H9 (cell line): ENCODE data around the gene FTH1. TPM values are rescaled to one million over a fixed set of nuclear protein-coding genes. Genes with fewer than 3 reads are reported as not detected.

Experiments used
- DNase-seq: peaks from one replicate; pipeline ENCODE4 v3.0.0-alpha.2; 2017
- H2AFZ ChIP-seq: one replicate; pipeline ENCODE4 v1.6.1; 2013; ENCODE audit warnings: mild to moderate bottlenecking, low read length, control low read depth, moderate library complexity
- H2AK5ac ChIP-seq: 2 replicates; pipeline ENCODE4 v1.6.1; 2013; ENCODE audit warnings: low read length, control low read depth, mixed read lengths; ENCODE audit not compliant: insufficient read length
- H2BK120ac ChIP-seq: one replicate; pipeline ENCODE4 v1.6.1; 2013; ENCODE audit warnings: low read depth, mild to moderate bottlenecking, low read length, control low read depth, inconsistent platforms; ENCODE audit not compliant: poor library complexity, severe bottlenecking
- H2BK12ac ChIP-seq: 2 replicates; pipeline ENCODE4 v1.6.1; 2013; ENCODE audit warnings: low read length, control low read depth, mixed read lengths, low read depth; ENCODE audit not compliant: insufficient read length
- H2BK15ac ChIP-seq: 2 replicates; pipeline ENCODE4 v1.6.1; 2013; ENCODE audit warnings: low read depth, low read length, control low read depth
- H2BK20ac ChIP-seq: one replicate; pipeline ENCODE4 v1.6.1; 2013; ENCODE audit warnings: low read depth, mild to moderate bottlenecking, low read length, control low read depth, inconsistent platforms; ENCODE audit not compliant: poor library complexity, severe bottlenecking
- H2BK5ac ChIP-seq: 2 replicates; pipeline ENCODE4 v1.6.1; 2013; ENCODE audit warnings: low read length, control low read depth, mixed read lengths; ENCODE audit not compliant: insufficient read length
- H3K14ac ChIP-seq: 2 replicates; pipeline ENCODE4 v1.6.1; 2013; ENCODE audit warnings: low read length, control low read depth; ENCODE audit not compliant: insufficient read depth
- H3K18ac ChIP-seq: 2 replicates; pipeline ENCODE4 v1.6.1; 2013; ENCODE audit warnings: low read depth, mild to moderate bottlenecking, mixed read lengths, low read length, control low read depth; ENCODE audit not compliant: insufficient read length
- H3K23ac ChIP-seq: 2 replicates; pipeline ENCODE4 v1.6.1; 2013; ENCODE audit warnings: low read length, control low read depth, mixed read lengths, low read depth; ENCODE audit not compliant: insufficient read length
- H3K23me2 ChIP-seq: 2 replicates; pipeline ENCODE4 v1.6.1; 2013; ENCODE audit warnings: low read depth, mild to moderate bottlenecking, mixed read lengths, low read length, control low read depth; ENCODE audit not compliant: insufficient read length, poor library complexity, severe bottlenecking
- H3K27ac ChIP-seq: 2 replicates; pipeline ENCODE4 v1.5.1; 2013; ENCODE audit warnings: low read length, control low read depth, mixed read lengths, low read depth; ENCODE audit not compliant: insufficient read length
- H3K27me3 ChIP-seq: 2 replicates; pipeline ENCODE4 v1.6.1; 2013; ENCODE audit warnings: low read length, control low read depth, inconsistent platforms; ENCODE audit not compliant: insufficient read depth
- H3K4ac ChIP-seq: 2 replicates; pipeline ENCODE4 v1.6.1; 2013; ENCODE audit warnings: low read depth, mild to moderate bottlenecking, control low read depth, inconsistent platforms, low read length, moderate library complexity
- H3K4me1 ChIP-seq: 2 replicates; pipeline ENCODE4 v1.6.1; 2013; ENCODE audit warnings: low read length, control low read depth, inconsistent platforms; ENCODE audit not compliant: insufficient read depth
- H3K4me2 ChIP-seq: 2 replicates; pipeline ENCODE4 v1.6.1; 2013; ENCODE audit warnings: low read length, control low read depth, mixed read lengths; ENCODE audit not compliant: insufficient read length, insufficient read depth
- H3K56ac ChIP-seq: 2 replicates; pipeline ENCODE4 v1.6.1; 2013; ENCODE audit warnings: low read depth, mild to moderate bottlenecking, mixed read lengths, low read length, control low read depth; ENCODE audit not compliant: insufficient read length
- H3K79me1 ChIP-seq: 2 replicates; pipeline ENCODE4 v1.6.1; 2013; ENCODE audit warnings: low read depth, mild to moderate bottlenecking, moderate library complexity, low read length, control low read depth, inconsistent platforms; ENCODE audit not compliant: insufficient read depth, poor library complexity, severe bottlenecking
- H3K79me2 ChIP-seq: 2 replicates; pipeline ENCODE4 v1.6.1; 2013; ENCODE audit warnings: low read length, control low read depth, inconsistent platforms; ENCODE audit not compliant: insufficient read depth
- H3K9ac ChIP-seq: 2 replicates; pipeline ENCODE4 v1.6.1; 2013; ENCODE audit warnings: low read length, control low read depth, mixed read lengths; ENCODE audit not compliant: insufficient read length; ENCODE audit errors: extremely low read depth
- H3K9me3 ChIP-seq: one replicate; pipeline ENCODE4 v1.6.1; 2013; ENCODE audit warnings: low read depth, low read length, inconsistent platforms; ENCODE audit not compliant: control insufficient read depth
- H3T11ph ChIP-seq: one replicate; pipeline ENCODE4 v1.6.1; 2013; ENCODE audit warnings: mild to moderate bottlenecking, low read length, control low read depth, inconsistent platforms
- H4K20me1 ChIP-seq: one replicate; pipeline ENCODE4 v1.6.1; 2013; ENCODE audit not compliant: control insufficient read depth, insufficient read length, insufficient read depth
- H4K5ac ChIP-seq: 2 replicates; pipeline ENCODE4 v1.6.1; 2013; ENCODE audit warnings: low read depth, mild to moderate bottlenecking, mixed read lengths, low read length, control low read depth; ENCODE audit not compliant: insufficient read length
- H4K8ac ChIP-seq: replicated peaks from 2 replicates; pipeline ENCODE4 v1.6.1; 2013; ENCODE audit warnings: low read length, control low read depth, mixed read lengths, low read depth; ENCODE audit not compliant: insufficient read length
- H4K91ac ChIP-seq: 2 replicates; pipeline ENCODE4 v1.6.1; 2013; ENCODE audit warnings: low read depth, mild to moderate bottlenecking, moderate library complexity, mixed read lengths, low read length, control low read depth; ENCODE audit not compliant: insufficient read length
- H3K27ac Mint-ChIP-seq, 3 experiments: 2 replicates in 2 of 3; 3 replicates in 1 of 3; pipeline ENCODE4 v1.8.0; 2020 to 2021; ENCODE audit warnings: mixed read lengths in 3 of 3, mild to moderate bottlenecking in 1 of 3, moderate library complexity in 1 of 3
- H3K27me3 Mint-ChIP-seq: 2 replicates; pipeline ENCODE4 v1.8.0; 2021; ENCODE audit warnings: low read depth, mild to moderate bottlenecking, moderate library complexity, mixed read lengths
- H3K36me3 Mint-ChIP-seq, 3 experiments: 2 replicates in 2 of 3; 3 replicates in 1 of 3; pipeline ENCODE4 v1.8.0; 2020 to 2021; ENCODE audit warnings: low read depth in 3 of 3, mixed read lengths in 3 of 3; ENCODE audit not compliant: insufficient read depth in 1 of 3
- H3K4me1 Mint-ChIP-seq, 2 experiments: 2 replicates each; pipeline ENCODE4 v1.8.0; 2020; ENCODE audit warnings: mixed read lengths in 2 of 2
- H3K4me3 Mint-ChIP-seq, 2 experiments: 2 replicates in 1 of 2; 3 replicates in 1 of 2; pipeline ENCODE4 v1.8.0; 2020 to 2021; ENCODE audit warnings: mild to moderate bottlenecking in 2 of 2, mixed read lengths in 2 of 2, moderate library complexity in 1 of 2
- H3K9me3 Mint-ChIP-seq, 2 experiments: 2 replicates in 1 of 2; 3 replicates in 1 of 2; pipeline ENCODE4 v1.8.0; 2020; ENCODE audit warnings: mild to moderate bottlenecking in 2 of 2, mixed read lengths in 2 of 2, moderate library complexity in 1 of 2
- CTCF ChIP-seq: fragments of 200-600 bp; sonication (generic); conservative IDR thresholded peaks from 3 replicates; pipeline ENCODE4 v1.8.0; 2021; ENCODE audit warnings: antibody characterized with exemption, mild to moderate bottlenecking
- WGBS: extraction: QIAGEN DNeasy Blood & Tissue Kit; methylation state at CpG from one replicate; pipeline ENCODE4 v1.1.7; 2013; ENCODE audit warnings: missing lambda C conversion rate, low lambda C conversion rate, mixed read lengths; ENCODE audit not compliant: insufficient read length; ENCODE audit errors: extremely low coverage; 5-methylcytosine and 5-hydroxymethylcytosine counted together
- total RNA-seq: library from RNA; stranded (reverse); gene quantifications from 2 replicates; pipeline ENCODE4 v1.2.1, GENCODE V29; 2021

Gene FTH1
- total RNA-seq, 1 experiment from 2014 or later: 1,505 TPM

- WGBS: no CpG with 5 or more reads among the region's 3 CpGs
- Histone ChIP-seq H3K79me1 (peaks cover 2% of the 10 kb centered on the region), H3K4me2 (no peak overlapping the region), H3K4me1 (no peaks in the 10 kb centered on the region), H3K14ac (no peak overlapping the region), H4K5ac (no peak overlapping the region), H4K91ac (no peak overlapping the region), H3K9ac (no peak overlapping the region), H3T11ph (no peak overlapping the region), H3K27me3 (no peaks in the 10 kb centered on the region), H2BK5ac (no peak overlapping the region), H4K20me1 (no peaks in the 10 kb centered on the region), H3K9me3 (no peaks in the 10 kb centered on the region), H2BK12ac (no peak overlapping the region), H3K23ac (no peak overlapping the region), H3K27ac (no peak overlapping the region), H2BK120ac (no peak overlapping the region), H3K79me2 (0 out of 2 replicates have a peak, but pooled peaks cover 1% of the 10 kb centered on the region), H3K56ac (no peak overlapping the region), H2AFZ (no peak overlapping the region), H4K8ac (no peak overlapping the region), H3K4ac (no peak overlapping the region), H2AK5ac (no peak overlapping the region), H2BK20ac (no peak overlapping the region), H3K23me2 (no peaks in the 10 kb centered on the region), H2BK15ac (no peak overlapping the region), H3K18ac (no peak overlapping the region)
- Mint-ChIP-seq H3K36me3 (peaks cover 23 to 30% (median 24%) of the 10 kb centered on the region in 3 experiments), H3K9me3 (no peaks in the 10 kb centered on the region; a peak in 1 of 5 replicates), H3K27ac (no peak overlapping the region), H3K27me3 (peaks cover 14% of the 10 kb centered on the region), H3K4me1 (peaks cover 7% of the 10 kb centered on the region in 2 experiments; a peak in 2 of 4 replicates), H3K4me3 (no peak overlapping the region)
- TF ChIP-seq CTCF: no peak
- DNase-seq: no peak
Measured at GRCh38 chr11:61960532-61960931, 6.9 kb downstream of the FTH1 start.
